Measurements from ENCODE around the gene TMEM200A.

TMEM200A gene

DNA sequence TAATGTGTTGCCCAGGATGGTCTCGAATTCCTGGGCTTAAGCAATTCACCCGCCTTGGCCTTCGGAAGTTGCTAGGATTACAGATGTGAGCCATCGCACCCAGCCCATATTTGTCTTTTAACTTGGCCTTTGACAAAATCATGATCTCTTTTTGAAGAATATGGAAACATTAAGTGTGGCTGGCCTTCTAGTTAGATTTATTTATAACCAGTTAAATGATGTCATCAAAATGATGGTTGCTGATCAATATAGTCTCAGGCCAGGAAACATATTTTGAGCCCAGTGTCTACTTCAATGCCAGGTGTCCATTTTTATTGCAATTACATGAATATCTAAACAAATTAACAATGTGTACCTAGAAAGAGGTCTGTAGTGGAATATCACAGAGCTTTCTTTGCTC lies 69.4 kb downstream of the TMEM200A start:
- Histone ChIP-seq H3K4me3 (no peak overlapping the region), H3K27ac (no peak overlapping the region), H3K9ac (ENCODE audit: insufficient read length) (no peak overlapping the region), H3K36me3 (ENCODE audit: insufficient read depth, low read length) (no peaks in the 10 kb centered on the region), H3K9me3 (ENCODE audit: low read depth, low read length) (no peaks in the 10 kb centered on the region)
- TF ChIP-seq POLR2AphosphoS5 (IDR thresholded peaks at IDR 0.05; ENCODE audit: borderline replicate concordance, low read depth, low read length) (no peak), EZH2 (IDR thresholded peaks at IDR 0.05) (no peak), FOXP2 (optimal IDR thresholded peaks at IDR 0.05; ENCODE audit: control extremely low read depth, extremely low read length, insufficient read depth) (no peak)
- no peak for DNase-seq (ENCODE audit: low read depth, low spot score)

DNA sequence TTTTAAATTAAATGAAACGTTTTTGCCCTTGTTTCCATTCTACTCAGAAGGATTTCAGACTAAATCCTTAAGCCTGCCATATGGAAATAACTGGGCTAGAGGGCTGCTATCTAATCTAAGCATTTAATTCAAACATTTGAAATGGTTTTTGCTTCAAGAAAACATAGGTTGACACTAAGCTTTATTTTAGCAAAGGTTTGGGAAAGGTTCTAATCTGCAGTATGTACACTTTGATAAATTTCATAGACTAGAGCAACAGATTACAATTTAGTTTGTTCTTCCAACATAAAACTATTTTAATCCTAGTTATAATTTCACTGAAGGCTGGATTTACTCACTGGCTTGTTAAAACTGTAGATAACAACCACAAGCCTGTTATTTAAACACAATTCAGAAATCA lies 72.1 kb downstream of the TMEM200A start:
- Histone ChIP-seq H3K27ac (no peak overlapping the region), H3K9me3 (ENCODE audit: low read depth, low read length) (no peaks in the 10 kb centered on the region), H3K9ac (ENCODE audit: insufficient read length) (no peak overlapping the region), H3K4me3 (no peak overlapping the region), H3K36me3 (ENCODE audit: insufficient read depth, low read length) (no peaks in the 10 kb centered on the region)
- DNase-seq (ENCODE audit: low read depth, low spot score): no peak
- TF ChIP-seq EZH2 (IDR thresholded peaks at IDR 0.05): no peak
- no peak for TF ChIP-seq FOXP2 (optimal IDR thresholded peaks at IDR 0.05; ENCODE audit: control extremely low read depth, extremely low read length, insufficient read depth)
- no peak for TF ChIP-seq POLR2AphosphoS5 (IDR thresholded peaks at IDR 0.05; ENCODE audit: borderline replicate concordance, low read depth, low read length)

DNA sequence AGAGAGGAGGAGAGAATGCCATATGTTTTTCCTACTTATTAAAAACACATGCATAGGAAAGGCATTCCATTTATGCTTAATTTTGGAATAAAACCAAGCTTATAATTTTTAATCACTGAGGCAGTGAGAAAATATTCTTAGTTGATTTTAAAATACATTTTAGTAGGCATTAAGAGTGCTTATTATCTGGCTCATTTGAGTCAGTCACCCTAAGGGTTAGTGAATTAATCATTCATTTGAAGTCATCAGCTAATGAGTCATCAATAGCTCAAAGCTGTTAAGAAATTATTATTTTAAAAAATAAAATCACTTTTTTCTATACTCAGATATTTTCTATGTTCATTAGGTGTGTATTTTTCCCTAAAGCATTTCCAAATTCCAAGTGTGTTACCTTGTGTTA lies 81.6 kb downstream of the TMEM200A start:
- no peaks in the 10 kb centered on the region for H3K36me3 ChIP-seq (ENCODE audit: insufficient read depth, low read length)
- H3K4me3 ChIP-seq: 0 out of 2 replicates have a peak overlapping the region, but pooled peaks have one; percentile 16
- H3K9me3 ChIP-seq (ENCODE audit: low read depth, low read length): no peaks in the 10 kb centered on the region
- no peak overlapping the region for H3K27ac ChIP-seq
- TF ChIP-seq FOXP2 (optimal IDR thresholded peaks at IDR 0.05; ENCODE audit: control extremely low read depth, extremely low read length, insufficient read depth): no peak
- no peak for TF ChIP-seq EZH2 (IDR thresholded peaks at IDR 0.05)
- TF ChIP-seq POLR2AphosphoS5 (IDR thresholded peaks at IDR 0.05; ENCODE audit: borderline replicate concordance, low read depth, low read length): no peak
- peak; percentile 22 for DNase-seq (ENCODE audit: low read depth, low spot score)
- no peak overlapping the region for H3K9ac ChIP-seq (ENCODE audit: insufficient read length)

DNA sequence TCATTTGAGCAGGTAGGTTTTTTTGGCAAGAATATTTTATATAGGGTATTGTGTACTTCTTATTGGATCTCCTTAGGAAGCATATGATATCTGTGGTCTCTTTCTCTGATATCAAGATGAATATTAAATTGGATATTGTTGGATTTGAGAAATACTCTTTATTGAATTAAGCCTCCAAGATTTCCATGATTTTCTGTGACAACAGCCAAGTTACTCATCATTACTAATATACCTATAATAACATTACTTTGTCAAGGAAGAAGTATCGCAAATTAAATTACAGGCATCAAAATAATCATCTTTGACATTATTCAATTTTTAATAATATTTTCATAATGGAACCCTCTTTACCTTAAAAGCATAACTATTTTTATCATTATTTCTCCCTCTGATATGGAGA lies 86.5 kb downstream of the TMEM200A start:
- Histone ChIP-seq H3K4me3 (no peak overlapping the region), H3K27ac (no peak overlapping the region), H3K9me3 (ENCODE audit: low read depth, low read length) (no peaks in the 10 kb centered on the region), H3K36me3 (ENCODE audit: insufficient read depth, low read length) (no peaks in the 10 kb centered on the region), H3K9ac (ENCODE audit: insufficient read length) (no peak overlapping the region)
- TF ChIP-seq EZH2 (IDR thresholded peaks at IDR 0.05): no peak
- no peak for TF ChIP-seq POLR2AphosphoS5 (IDR thresholded peaks at IDR 0.05; ENCODE audit: borderline replicate concordance, low read depth, low read length)
- no peak for TF ChIP-seq FOXP2 (optimal IDR thresholded peaks at IDR 0.05; ENCODE audit: control extremely low read depth, extremely low read length, insufficient read depth)
- DNase-seq (ENCODE audit: low read depth, low spot score): no peak

DNA sequence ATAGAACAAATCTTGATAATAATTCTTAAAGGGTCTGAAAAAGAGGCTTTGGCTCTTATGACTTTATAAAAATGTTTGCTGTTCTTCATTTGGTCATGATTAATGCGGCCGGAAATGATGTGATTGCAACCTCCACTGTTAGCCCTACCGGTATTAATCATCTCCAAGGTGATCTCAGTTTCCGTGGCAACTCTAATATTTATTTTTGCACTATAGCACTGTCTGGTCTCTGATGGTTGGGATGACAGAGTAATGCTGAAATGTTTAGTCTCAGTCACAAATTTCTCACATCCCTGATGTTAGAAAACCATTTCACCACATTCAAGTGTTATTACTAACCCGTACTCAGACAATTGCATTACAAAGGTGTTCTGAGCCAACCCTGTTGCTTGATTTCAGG lies 87.4 kb downstream of the TMEM200A start:
- H3K9me3 ChIP-seq (ENCODE audit: low read depth, low read length): no peaks in the 10 kb centered on the region
- H3K27ac ChIP-seq: no peak overlapping the region
- TF ChIP-seq EZH2 (IDR thresholded peaks at IDR 0.05) (no peak), POLR2AphosphoS5 (IDR thresholded peaks at IDR 0.05; ENCODE audit: borderline replicate concordance, low read depth, low read length) (no peak), FOXP2 (optimal IDR thresholded peaks at IDR 0.05; ENCODE audit: control extremely low read depth, extremely low read length, insufficient read depth) (no peak)
- no peaks in the 10 kb centered on the region for H3K36me3 ChIP-seq (ENCODE audit: insufficient read depth, low read length)
- no peak for DNase-seq (ENCODE audit: low read depth, low spot score)
- no peak overlapping the region for H3K9ac ChIP-seq (ENCODE audit: insufficient read length)
- H3K4me3 ChIP-seq: no peak overlapping the region

DNA sequence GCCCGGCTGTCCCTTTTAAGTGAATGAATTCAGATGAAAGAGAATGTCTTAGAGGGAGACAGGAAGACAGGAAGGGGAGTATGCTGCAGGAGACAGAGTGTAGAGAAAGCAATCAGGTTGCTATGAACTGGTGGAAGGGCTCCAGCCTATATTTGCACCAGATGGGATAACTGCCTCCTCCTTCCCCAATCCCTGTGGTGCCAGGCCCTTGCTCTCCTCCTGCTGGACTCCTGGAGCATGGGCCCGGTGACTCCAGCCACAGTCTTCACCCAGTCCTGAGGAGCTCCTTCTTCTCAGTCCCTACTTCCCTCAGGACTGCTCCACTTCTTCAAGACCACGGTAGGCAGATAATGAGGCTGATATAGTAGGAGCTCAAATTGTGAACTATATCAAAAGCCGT lies 91.8 kb downstream of the TMEM200A start:
- no peak overlapping the region for H3K9ac ChIP-seq (ENCODE audit: insufficient read length)
- TF ChIP-seq POLR2AphosphoS5 (IDR thresholded peaks at IDR 0.05; ENCODE audit: borderline replicate concordance, low read depth, low read length): no peak
- no peak for TF ChIP-seq FOXP2 (optimal IDR thresholded peaks at IDR 0.05; ENCODE audit: control extremely low read depth, extremely low read length, insufficient read depth)
- TF ChIP-seq EZH2 (IDR thresholded peaks at IDR 0.05): no peak
- no peak overlapping the region for H3K4me3 ChIP-seq
- H3K27ac ChIP-seq: no peak overlapping the region
- no peak for DNase-seq (ENCODE audit: low read depth, low spot score)
- H3K36me3 ChIP-seq (ENCODE audit: insufficient read depth, low read length): no peaks in the 10 kb centered on the region
- no peaks in the 10 kb centered on the region for H3K9me3 ChIP-seq (ENCODE audit: low read depth, low read length)

DNA sequence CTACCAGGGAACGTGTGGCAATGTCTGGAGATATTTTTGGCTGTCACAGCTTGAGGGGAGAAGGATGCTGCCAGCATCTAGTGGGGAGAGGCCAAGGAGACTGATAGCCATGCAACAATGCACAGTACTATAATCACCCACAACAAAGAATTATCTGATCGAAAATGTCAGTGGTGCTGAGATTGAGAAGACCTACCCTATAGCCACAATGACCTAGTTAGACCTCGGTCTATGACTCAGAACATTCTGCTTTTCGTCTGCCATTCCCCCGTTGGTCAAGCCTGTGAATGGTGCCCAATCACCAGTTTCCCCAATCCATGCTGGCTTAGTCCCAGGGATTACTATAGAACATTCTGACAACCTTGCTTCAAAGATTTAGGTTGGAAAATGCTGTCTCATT lies 93.5 kb downstream of the TMEM200A start:
- TF ChIP-seq FOXP2 (optimal IDR thresholded peaks at IDR 0.05; ENCODE audit: control extremely low read depth, extremely low read length, insufficient read depth) (no peak), EZH2 (IDR thresholded peaks at IDR 0.05) (no peak), POLR2AphosphoS5 (IDR thresholded peaks at IDR 0.05; ENCODE audit: borderline replicate concordance, low read depth, low read length) (no peak)
- DNase-seq (ENCODE audit: low read depth, low spot score): no peak
- Histone ChIP-seq H3K27ac (no peak overlapping the region), H3K36me3 (ENCODE audit: insufficient read depth, low read length) (no peaks in the 10 kb centered on the region), H3K9ac (ENCODE audit: insufficient read length) (no peak overlapping the region), H3K9me3 (ENCODE audit: low read depth, low read length) (no peaks in the 10 kb centered on the region), H3K4me3 (no peak overlapping the region)

DNA sequence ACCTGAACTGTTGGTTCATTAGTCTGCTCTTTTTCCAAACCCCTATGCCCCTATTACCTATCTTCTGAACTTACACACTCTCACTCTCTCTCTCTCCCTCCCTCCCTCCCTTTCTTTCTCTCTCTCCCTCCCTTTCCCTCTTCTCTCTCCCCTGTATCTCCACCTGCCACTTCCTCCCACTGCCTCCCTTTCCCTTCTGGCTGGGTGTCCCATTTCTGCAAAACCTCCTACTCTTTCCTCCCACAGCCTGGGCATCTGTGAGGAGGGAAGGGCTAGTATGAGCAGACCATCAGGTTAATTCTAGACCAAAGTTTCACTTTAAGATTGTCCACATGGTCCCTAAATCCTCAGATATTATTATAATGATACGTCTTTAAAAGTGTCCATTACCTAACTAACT lies 95.1 kb downstream of the TMEM200A start:
- no peak overlapping the region for H3K27ac ChIP-seq
- no peaks in the 10 kb centered on the region for H3K9me3 ChIP-seq (ENCODE audit: low read depth, low read length)
- H3K9ac ChIP-seq (ENCODE audit: insufficient read length): no peak overlapping the region
- TF ChIP-seq POLR2AphosphoS5 (IDR thresholded peaks at IDR 0.05; ENCODE audit: borderline replicate concordance, low read depth, low read length) (no peak), FOXP2 (optimal IDR thresholded peaks at IDR 0.05; ENCODE audit: control extremely low read depth, extremely low read length, insufficient read depth) (no peak), EZH2 (IDR thresholded peaks at IDR 0.05) (no peak)
- DNase-seq (ENCODE audit: low read depth, low spot score): no peak
- no peaks in the 10 kb centered on the region for H3K36me3 ChIP-seq (ENCODE audit: insufficient read depth, low read length)
- no peak overlapping the region for H3K4me3 ChIP-seq

DNA sequence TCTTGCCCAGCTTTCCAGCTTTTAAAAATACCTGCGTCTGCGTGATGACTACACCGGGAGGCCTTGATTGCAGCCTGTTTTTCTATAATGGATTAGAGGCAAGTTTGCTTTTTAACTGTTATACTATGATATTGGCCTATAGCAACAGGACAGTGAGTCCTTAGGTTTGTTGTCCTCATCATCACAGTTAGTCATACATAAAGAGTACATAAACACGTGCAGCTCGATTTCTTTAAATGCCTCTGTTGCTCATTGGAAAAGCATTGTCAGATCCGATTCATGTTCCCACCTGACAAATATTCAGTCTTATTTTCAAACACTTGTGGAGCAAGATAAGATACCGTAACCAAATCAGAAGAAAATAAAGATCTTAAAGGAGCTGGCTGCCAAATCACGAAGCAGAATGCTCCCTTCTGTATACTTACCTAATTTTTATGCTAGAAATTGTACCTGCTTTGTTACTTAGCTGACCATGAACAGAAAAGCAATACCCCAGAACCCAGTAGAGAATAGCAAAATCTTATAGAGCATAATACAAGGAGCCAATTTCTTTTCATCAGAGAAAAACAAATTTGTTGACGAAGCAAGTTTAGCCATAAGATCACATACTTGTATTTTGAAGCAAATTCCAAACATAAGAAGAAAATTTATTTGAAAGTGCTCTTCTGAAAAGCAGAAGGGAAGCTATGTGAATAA lies 100.4 kb downstream of the TMEM200A start:
- no peak for TF ChIP-seq POLR2AphosphoS5 (IDR thresholded peaks at IDR 0.05; ENCODE audit: borderline replicate concordance, low read depth, low read length)
- TF ChIP-seq FOXP2 (optimal IDR thresholded peaks at IDR 0.05; ENCODE audit: control extremely low read depth, extremely low read length, insufficient read depth): no peak
- no peak for TF ChIP-seq EZH2 (IDR thresholded peaks at IDR 0.05)
- Histone ChIP-seq H3K36me3 (ENCODE audit: insufficient read depth, low read length) (no peaks in the 10 kb centered on the region), H3K27ac (no peak overlapping the region), H3K9me3 (ENCODE audit: low read depth, low read length) (no peaks in the 10 kb centered on the region), H3K4me3 (no peak overlapping the region), H3K9ac (ENCODE audit: insufficient read length) (no peak overlapping the region)
- DNase-seq (ENCODE audit: low read depth, low spot score): no peak

Measured in SK-N-MC (cell line).